Endothelial cell (in vitro differentiated cells): ENCODE data around the gene NMNAT2. TPM values are rescaled to one million over a fixed set of nuclear protein-coding genes. Genes with fewer than 3 reads are reported as not detected.

Experiments
- DNase-seq: peaks from one replicate; pipeline ENCODE4 v3.0.0; 2021; ENCODE audit warnings: low spot score
- H3K27ac Mint-ChIP-seq: one replicate; pipeline ENCODE4 v1.8.0; 2021; ENCODE audit warnings: mixed read lengths, inconsistent platforms; ENCODE audit not compliant: unreplicated experiment
- H3K27me3 Mint-ChIP-seq: one replicate; pipeline ENCODE4 v1.8.0; 2021; ENCODE audit warnings: mild to moderate bottlenecking, moderate library complexity, mixed read lengths, inconsistent platforms; ENCODE audit not compliant: unreplicated experiment
- H3K36me3 Mint-ChIP-seq: one replicate; pipeline ENCODE4 v1.8.0; 2021; ENCODE audit warnings: mild to moderate bottlenecking, low read depth, mixed read lengths, inconsistent platforms; ENCODE audit not compliant: unreplicated experiment
- H3K4me1 Mint-ChIP-seq: one replicate; pipeline ENCODE4 v1.8.0; 2021; ENCODE audit warnings: mild to moderate bottlenecking, mixed read lengths, inconsistent platforms; ENCODE audit not compliant: unreplicated experiment
- H3K4me3 Mint-ChIP-seq: one replicate; pipeline ENCODE4 v1.8.0; 2021; ENCODE audit warnings: mild to moderate bottlenecking, mixed read lengths, inconsistent platforms; ENCODE audit not compliant: unreplicated experiment
- H3K9me3 Mint-ChIP-seq: one replicate; pipeline ENCODE4 v1.8.0; 2021; ENCODE audit warnings: mixed read lengths, inconsistent platforms; ENCODE audit not compliant: unreplicated experiment
- CTCF ChIP-seq: fragments of 200-600 bp; sonication (generic); IDR thresholded peaks from one replicate; pipeline ENCODE4 v1.5.0; 2021; ENCODE audit warnings: antibody characterized with exemption; ENCODE audit not compliant: unreplicated experiment
- total RNA-seq: library from RNA; stranded (reverse); fragmentation: NEBNext Ultra II Directional; extraction: Animal tissue kit (Norgen Biotek cat#: 25700); gene quantifications from one replicate; pipeline ENCODE4 v1.2.1, GENCODE V29; 2021; ENCODE audit not compliant: unreplicated experiment

NMNAT2 gene
- total RNA-seq, 1 donor from 2014 or later, result 1.7 TPM

- H3K27me3 Mint-ChIP-seq, result peaks cover 5% of the 10 kb centered on the region
- H3K36me3 Mint-ChIP-seq, result no peaks in the 10 kb centered on the region
- H3K4me1 Mint-ChIP-seq, result peaks cover 6% of the 10 kb centered on the region
- no peak overlapping the region for H3K4me3 Mint-ChIP-seq
- no peak overlapping the region for H3K27ac Mint-ChIP-seq
- no peaks in the 10 kb centered on the region for H3K9me3 Mint-ChIP-seq
- TF ChIP-seq CTCF, result no peak
- DNase-seq, result no peak
Observed at GRCh38 chr1:183313063-183313462, 105.1 kb downstream of the NMNAT2 start.

GRCh38 chr1:183310753-183311479, 107.3 kb downstream of the NMNAT2 start:
- H3K27ac Mint-ChIP-seq, result no peak overlapping the region
- no peaks in the 10 kb centered on the region for H3K36me3 Mint-ChIP-seq

GRCh38 chr1:183308719-183309118, 109.5 kb downstream of the NMNAT2 start:
- Mint-ChIP-seq H3K27me3 (peaks cover 2% of the 10 kb centered on the region), H3K36me3 (no peaks in the 10 kb centered on the region), H3K27ac (no peak overlapping the region), H3K4me1 (peaks cover 9% of the 10 kb centered on the region), H3K9me3 (no peaks in the 10 kb centered on the region), H3K4me3 (no peak overlapping the region)
- no peak for TF ChIP-seq CTCF
- no peak for DNase-seq

More at GRCh38 chr1:183310753-183311479, 107.3 kb downstream of the NMNAT2 start:
- no peaks in the 10 kb centered on the region for H3K9me3 Mint-ChIP-seq
- peaks cover 2% of the 10 kb centered on the region for H3K27me3 Mint-ChIP-seq
- H3K4me3 Mint-ChIP-seq, result no peak overlapping the region
- TF ChIP-seq CTCF, result no peak
- H3K4me1 Mint-ChIP-seq, result no peaks in the 10 kb centered on the region
- DNase-seq, result no peak

GRCh38 chr1:183306317-183307042, 111.7 kb downstream of the NMNAT2 start:
- Mint-ChIP-seq H3K27me3 (peaks cover 2% of the 10 kb centered on the region), H3K4me3 (no peak overlapping the region)
- DNase-seq, result no peak

More at GRCh38 chr1:183306317-183307042, 111.7 kb downstream of the NMNAT2 start:
- peak; percentile 53 for TF ChIP-seq CTCF
- peaks cover 14% of the 10 kb centered on the region for H3K4me1 Mint-ChIP-seq
- no peaks in the 10 kb centered on the region for H3K9me3 Mint-ChIP-seq
- H3K36me3 Mint-ChIP-seq, result no peaks in the 10 kb centered on the region
- no peak overlapping the region for H3K27ac Mint-ChIP-seq
